Measurements from ENCODE around the gene MYBPC2.
A peak's percentile ranks its signal among the peaks of the same experiment; 100 is the strongest.

The MYBPC2 gene

GRCh38 chr19:50410109-50410508, 22.6 kb upstream of the MYBPC2 start:
- no peak for DNase-seq (ENCODE audit: low read depth in 2 of 2)

- no peak for DNase-seq (ENCODE audit: low read depth in 2 of 2)
Observed at GRCh38 chr19:50412419-50412818, 20.3 kb upstream of the MYBPC2 start.

- DNase-seq (ENCODE audit: low read depth in 2 of 2): no peak
Observed at GRCh38 chr19:50413096-50413495, 19.6 kb upstream of the MYBPC2 start.

GRCh38 chr19:50413531-50413930, 19.2 kb upstream of the MYBPC2 start:
- DNase-seq (ENCODE audit: low read depth in 2 of 2): no peak

- DNase-seq (ENCODE audit: low read depth in 2 of 2): peak; percentile 67 to 72
Observed at GRCh38 chr19:50414864-50415660, 17.6 kb upstream of the MYBPC2 start.

GRCh38 chr19:50415661-50416033, 17.0 kb upstream of the MYBPC2 start:
- DNase-seq (ENCODE audit: low read depth in 2 of 2): no peak

GRCh38 chr19:50416034-50416977, 16.4 kb upstream of the MYBPC2 start:
- DNase-seq (ENCODE audit: low read depth in 2 of 2): no peak

- no peak for DNase-seq (ENCODE audit: low read depth in 2 of 2)
Observed at GRCh38 chr19:50417111-50418081, 15.3 kb upstream of the MYBPC2 start.

GRCh38 chr19:50418176-50419021, 14.3 kb upstream of the MYBPC2 start, which contains the start of gene SPIB:
Gene SPIB, plus strand, starts transcription at chr19:50418938. Its CDS starts 25 bp downstream, at chr19:50418963.
- DNase-seq (ENCODE audit: low read depth in 2 of 2): no peak

GRCh38 chr19:50419022-50419579, 13.6 kb upstream of the MYBPC2 start:
- no peak for DNase-seq (ENCODE audit: low read depth in 2 of 2)

- DNase-seq (ENCODE audit: low read depth in 2 of 2): no peak
Observed at GRCh38 chr19:50419580-50420035, 13.1 kb upstream of the MYBPC2 start.

- no peak for DNase-seq (ENCODE audit: low read depth in 2 of 2)
Observed at GRCh38 chr19:50420127-50420526, 12.6 kb upstream of the MYBPC2 start.

- no peak for DNase-seq (ENCODE audit: low read depth in 2 of 2)
Observed at GRCh38 chr19:50420808-50421207, 11.9 kb upstream of the MYBPC2 start.

GRCh38 chr19:50422397-50423278, 10.1 kb upstream of the MYBPC2 start:
- DNase-seq (ENCODE audit: low read depth in 2 of 2): no peak

GRCh38 chr19:50423279-50424113, 9.2 kb upstream of the MYBPC2 start:
- no peak for DNase-seq (ENCODE audit: low read depth in 2 of 2)

GRCh38 chr19:50425581-50425980, 7.1 kb upstream of the MYBPC2 start:
- DNase-seq (ENCODE audit: low read depth in 2 of 2): no peak

- no peak for DNase-seq (ENCODE audit: low read depth in 2 of 2)
Observed at GRCh38 chr19:50427318-50427925, 5.3 kb upstream of the MYBPC2 start.

GRCh38 chr19:50427997-50428425, 4.7 kb upstream of the MYBPC2 start:
- DNase-seq (ENCODE audit: low read depth in 2 of 2): peak in 1 of 2 donors; percentile 22

Measured in activated CD4-positive, alpha-beta T cell treated with anti-CD3 and anti-CD28 coated beads for 24 hours (primary cell).